ENCODE measurements around the gene CLEC18B. TPM values are rescaled to one million over a fixed set of nuclear protein-coding genes. Genes with fewer than 3 reads are reported as not detected.
A peak's percentile ranks its signal among the peaks of the same experiment; 100 is the strongest.
"Not testable (repeated sequence)": the region's sequence is repeated elsewhere in the genome, so short reads cannot be mapped to it uniquely, and the experiment has no call there.

The CLEC18B gene
- total and polyA plus RNA-seq, 4 donors: 1.3 to 6.9 (median 4.5) TPM

GRCh38 chr16:74391454-74392050 is 29.7 kb downstream of the CLEC18B start:
- H3K9me3 ChIP-seq (ENCODE audit: control insufficient read depth, insufficient read depth, low read length); H3K4me1 ChIP-seq (ENCODE audit: control insufficient read depth, insufficient read depth, low read length); DNase-seq (ENCODE audit: low read depth in 4 of 6, low spot score in 6 of 6); H3K4me3 ChIP-seq (ENCODE audit: low read depth, low read length); H3K36me3 ChIP-seq (ENCODE audit: control insufficient read depth, insufficient read depth, low read length); H3K27ac ChIP-seq (ENCODE audit: low read depth, low read length); H3K27me3 ChIP-seq (ENCODE audit: control insufficient read depth, insufficient read depth, low read length): not testable (repeated sequence)
- no CpG with 5 or more reads among the region's 13 CpGs for WGBS (ENCODE audit: insufficient coverage)

GRCh38 chr16:74382339-74383034 is 38.8 kb downstream of the CLEC18B start:
- not testable (repeated sequence) for H3K27me3 ChIP-seq (ENCODE audit: control insufficient read depth, insufficient read depth, low read length); H3K4me3 ChIP-seq (ENCODE audit: low read depth, low read length); DNase-seq (ENCODE audit: low read depth in 4 of 6, low spot score in 6 of 6); H3K9me3 ChIP-seq (ENCODE audit: control insufficient read depth, insufficient read depth, low read length); H3K27ac ChIP-seq (ENCODE audit: low read depth, low read length); H3K36me3 ChIP-seq (ENCODE audit: control insufficient read depth, insufficient read depth, low read length); H3K4me1 ChIP-seq (ENCODE audit: control insufficient read depth, insufficient read depth, low read length)
- no CpG with 5 or more reads among the region's 6 CpGs for WGBS (ENCODE audit: insufficient coverage)

GRCh38 chr16:74373847-74374184 is 47.5 kb downstream of the CLEC18B start:
- H3K4me3 ChIP-seq (ENCODE audit: low read depth, low read length); H3K27ac ChIP-seq (ENCODE audit: low read depth, low read length); H3K36me3 ChIP-seq (ENCODE audit: control insufficient read depth, insufficient read depth, low read length); DNase-seq (ENCODE audit: low read depth in 4 of 6, low spot score in 6 of 6); H3K27me3 ChIP-seq (ENCODE audit: control insufficient read depth, insufficient read depth, low read length); H3K9me3 ChIP-seq (ENCODE audit: control insufficient read depth, insufficient read depth, low read length); H3K4me1 ChIP-seq (ENCODE audit: control insufficient read depth, insufficient read depth, low read length): not testable (repeated sequence)
- WGBS (ENCODE audit: insufficient coverage): 100% methylated on average over 2 of the region's 9 CpGs

GRCh38 chr16:74372953-74373846 is 48.1 kb downstream of the CLEC18B start:
- Histone ChIP-seq H3K4me1 (ENCODE audit: control insufficient read depth, insufficient read depth, low read length) (peaks cover 7% of the 10 kb centered on the region), H3K9me3 (ENCODE audit: control insufficient read depth, insufficient read depth, low read length) (no peaks in the 10 kb centered on the region), H3K27me3 (ENCODE audit: control insufficient read depth, insufficient read depth, low read length) (no peaks in the 10 kb centered on the region), H3K4me3 (ENCODE audit: low read depth, low read length) (no peak overlapping the region), H3K36me3 (ENCODE audit: control insufficient read depth, insufficient read depth, low read length) (no peaks in the 10 kb centered on the region), H3K27ac (ENCODE audit: low read depth, low read length) (no peak overlapping the region)
- 87% methylated on average over 4 of the region's 10 CpGs for WGBS (ENCODE audit: insufficient coverage)
- no peak for DNase-seq (ENCODE audit: low read depth in 4 of 6, low spot score in 6 of 6)

- DNase-seq (ENCODE audit: low read depth in 4 of 6, low spot score in 6 of 6): no peak
- no peaks in the 10 kb centered on the region for H3K27me3 ChIP-seq (ENCODE audit: control insufficient read depth, insufficient read depth, low read length)
- WGBS (ENCODE audit: insufficient coverage): no CpG with 5 or more reads among the region's 5 CpGs
- no peak overlapping the region for H3K27ac ChIP-seq (ENCODE audit: low read depth, low read length)
- no peaks in the 10 kb centered on the region for H3K36me3 ChIP-seq (ENCODE audit: control insufficient read depth, insufficient read depth, low read length)
- H3K4me3 ChIP-seq (ENCODE audit: low read depth, low read length): no peak overlapping the region
- no peaks in the 10 kb centered on the region for H3K9me3 ChIP-seq (ENCODE audit: control insufficient read depth, insufficient read depth, low read length)
- H3K4me1 ChIP-seq (ENCODE audit: control insufficient read depth, insufficient read depth, low read length): peaks cover 11% of the 10 kb centered on the region
Observed at GRCh38 chr16:74372369-74372768, 48.9 kb downstream of the CLEC18B start.

GRCh38 chr16:74370338-74371135 is 50.7 kb downstream of the CLEC18B start:
- not testable (repeated sequence) for H3K27ac ChIP-seq (ENCODE audit: low read depth, low read length)

GRCh38 chr16:74368002-74368911 is 53.0 kb downstream of the CLEC18B start:
- H3K27me3 ChIP-seq (ENCODE audit: control insufficient read depth, insufficient read depth, low read length); H3K9me3 ChIP-seq (ENCODE audit: control insufficient read depth, insufficient read depth, low read length); H3K36me3 ChIP-seq (ENCODE audit: control insufficient read depth, insufficient read depth, low read length): not testable (repeated sequence)
- H3K4me1 ChIP-seq (ENCODE audit: control insufficient read depth, insufficient read depth, low read length): peaks cover 19% of the 10 kb centered on the region
- DNase-seq (ENCODE audit: low read depth in 4 of 6, low spot score in 6 of 6): peak; percentile 64 to 98 (median 81)
- 0% methylated on average over 54 of the region's 81 CpGs for WGBS (ENCODE audit: insufficient coverage)
- peak overlapping the region; percentile 89 for H3K27ac ChIP-seq (ENCODE audit: low read depth, low read length)
- peak overlapping the region; percentile 79 for H3K4me3 ChIP-seq (ENCODE audit: low read depth, low read length)

More at GRCh38 chr16:74370338-74371135, 50.7 kb downstream of the CLEC18B start:
- H3K9me3 ChIP-seq (ENCODE audit: control insufficient read depth, insufficient read depth, low read length); H3K36me3 ChIP-seq (ENCODE audit: control insufficient read depth, insufficient read depth, low read length); H3K4me3 ChIP-seq (ENCODE audit: low read depth, low read length); DNase-seq (ENCODE audit: low read depth in 4 of 6, low spot score in 6 of 6); H3K27me3 ChIP-seq (ENCODE audit: control insufficient read depth, insufficient read depth, low read length): not testable (repeated sequence)
- no CpG with 5 or more reads among the region's 20 CpGs for WGBS (ENCODE audit: insufficient coverage)
- peaks cover 19% of the 10 kb centered on the region for H3K4me1 ChIP-seq (ENCODE audit: control insufficient read depth, insufficient read depth, low read length)

- Histone ChIP-seq H3K4me1 (ENCODE audit: control insufficient read depth, insufficient read depth, low read length) (peaks cover 19% of the 10 kb centered on the region), H3K36me3 (ENCODE audit: control insufficient read depth, insufficient read depth, low read length) (peaks cover 15% of the 10 kb centered on the region), H3K27ac (ENCODE audit: low read depth, low read length) (peak overlapping the region; percentile 70), H3K4me3 (ENCODE audit: low read depth, low read length) (peak overlapping the region; percentile 79)
- DNase-seq (ENCODE audit: low read depth in 4 of 6, low spot score in 6 of 6): peak in 4 of 6 donors; percentile 0 to 56 (median 20)
- H3K27me3 ChIP-seq (ENCODE audit: control insufficient read depth, insufficient read depth, low read length); H3K9me3 ChIP-seq (ENCODE audit: control insufficient read depth, insufficient read depth, low read length): not testable (repeated sequence)
- 1% methylated on average over 26 of the region's 35 CpGs for WGBS (ENCODE audit: insufficient coverage)
Observed at GRCh38 chr16:74367469-74368001, 53.7 kb downstream of the CLEC18B start.
